ENCODE data around the gene SCYL1.

Gene SCYL1

DNA sequence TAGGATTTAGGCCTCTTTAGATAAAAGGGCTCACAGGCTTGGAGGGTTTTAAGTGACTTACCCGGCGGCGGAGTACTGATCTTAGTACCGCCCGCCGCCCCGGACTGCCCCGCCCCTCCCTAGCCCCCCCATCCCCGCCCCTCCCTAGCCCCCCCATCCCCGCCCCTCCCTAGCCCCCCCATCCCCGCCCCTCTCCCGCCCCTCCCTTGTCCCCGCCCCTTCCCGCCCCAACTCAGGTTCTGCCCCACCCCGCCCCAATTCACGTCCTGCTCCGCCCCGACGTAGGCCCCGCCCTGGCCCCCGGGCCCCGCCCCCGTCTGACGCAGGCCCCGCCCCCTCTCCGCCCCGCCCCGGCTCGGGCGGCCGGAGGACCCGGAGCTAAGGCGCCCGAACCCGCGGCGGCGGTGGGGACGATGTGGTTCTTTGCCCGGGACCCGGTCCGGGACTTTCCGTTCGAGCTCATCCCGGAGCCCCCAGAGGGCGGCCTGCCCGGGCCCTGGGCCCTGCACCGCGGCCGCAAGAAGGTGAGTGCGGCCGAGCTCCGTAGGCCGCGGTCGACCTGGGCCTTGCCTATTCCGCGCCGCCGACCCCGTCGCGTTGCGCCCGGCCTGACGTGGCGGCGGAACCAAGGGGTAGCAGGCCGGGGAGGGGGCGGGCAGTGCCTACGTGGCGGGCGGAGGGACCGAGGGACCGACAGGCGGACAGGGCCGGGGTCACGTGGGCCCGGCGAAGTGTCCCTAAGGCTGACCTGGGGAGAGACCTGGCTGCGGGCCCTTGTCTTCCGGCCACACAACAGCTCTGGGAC, at the start of gene SCYL1:
TSS of gene SCYL1 (plus strand) at position 343 of the 805 bp plus-strand sequence. CDS start at position 414, 71 bp downstream.
- DNase-seq, result no peak

DNA sequence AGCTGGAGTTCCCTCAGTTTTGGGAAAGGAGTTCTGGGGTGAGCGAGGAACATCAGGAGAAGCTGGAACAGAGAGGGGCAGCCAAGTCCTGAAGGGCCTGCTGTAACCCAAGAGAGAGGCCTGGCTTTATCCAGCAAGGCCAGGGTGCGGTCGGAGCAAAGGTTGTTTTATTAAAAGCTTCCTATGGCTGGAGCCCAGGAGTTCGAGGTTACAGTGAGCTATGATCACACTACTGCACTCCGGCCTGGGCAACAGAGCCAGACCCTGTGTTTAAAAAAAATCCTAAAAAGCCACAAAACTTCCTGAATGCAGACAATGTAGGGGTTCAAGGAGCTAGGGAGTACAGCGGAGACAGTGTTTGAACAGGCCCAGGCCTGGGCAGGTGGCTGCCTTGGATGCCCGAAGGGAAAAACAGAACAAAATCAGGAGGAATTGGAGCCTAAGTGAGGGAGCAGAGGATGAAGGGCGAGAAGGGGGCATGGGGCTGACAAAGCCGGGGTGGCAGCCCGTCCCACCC, 48.2 kb upstream of the SCYL1 start:
- DNase-seq, result no peak

DNA sequence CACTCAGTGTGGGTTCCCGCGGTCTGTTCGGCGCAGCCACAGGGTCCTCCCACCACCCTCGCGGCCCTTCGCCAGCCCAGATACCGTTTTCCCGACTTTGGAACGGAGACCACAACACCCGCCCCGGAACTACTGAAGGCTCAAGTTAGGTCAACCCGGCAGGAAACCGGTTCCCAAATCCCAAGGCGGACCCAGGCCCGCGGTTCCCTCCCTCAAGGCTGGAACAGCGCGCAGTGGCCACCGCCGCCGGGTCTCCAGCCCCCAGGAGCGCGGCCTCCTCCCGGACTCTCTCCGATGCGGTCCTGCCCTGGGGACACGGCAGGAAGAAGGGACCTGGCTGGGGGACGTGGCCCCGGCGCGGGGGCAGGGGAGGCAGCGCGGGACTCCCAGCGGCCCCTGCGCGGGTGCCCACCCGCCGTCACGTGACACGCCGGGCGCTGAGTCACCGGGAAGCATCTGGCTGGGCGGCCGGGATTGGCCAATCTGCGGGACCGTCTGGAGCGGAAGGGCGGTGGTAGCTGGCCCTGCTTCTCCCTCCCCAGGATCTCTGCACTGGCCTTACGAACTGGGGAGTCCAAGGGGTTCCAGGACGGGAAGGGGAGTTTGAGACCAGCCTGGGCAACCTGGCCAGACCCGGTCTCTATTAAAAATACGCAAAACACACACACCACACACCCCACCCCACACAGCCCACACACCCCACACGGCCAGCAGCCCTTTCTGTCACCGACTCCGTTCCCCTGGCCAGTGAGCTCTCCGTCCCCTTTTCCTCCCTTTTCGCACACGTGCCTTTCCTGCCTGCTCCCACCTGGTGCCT, 47.5 kb upstream of the SCYL1 start:
- DNase-seq, result peak; percentile 90

DNA sequence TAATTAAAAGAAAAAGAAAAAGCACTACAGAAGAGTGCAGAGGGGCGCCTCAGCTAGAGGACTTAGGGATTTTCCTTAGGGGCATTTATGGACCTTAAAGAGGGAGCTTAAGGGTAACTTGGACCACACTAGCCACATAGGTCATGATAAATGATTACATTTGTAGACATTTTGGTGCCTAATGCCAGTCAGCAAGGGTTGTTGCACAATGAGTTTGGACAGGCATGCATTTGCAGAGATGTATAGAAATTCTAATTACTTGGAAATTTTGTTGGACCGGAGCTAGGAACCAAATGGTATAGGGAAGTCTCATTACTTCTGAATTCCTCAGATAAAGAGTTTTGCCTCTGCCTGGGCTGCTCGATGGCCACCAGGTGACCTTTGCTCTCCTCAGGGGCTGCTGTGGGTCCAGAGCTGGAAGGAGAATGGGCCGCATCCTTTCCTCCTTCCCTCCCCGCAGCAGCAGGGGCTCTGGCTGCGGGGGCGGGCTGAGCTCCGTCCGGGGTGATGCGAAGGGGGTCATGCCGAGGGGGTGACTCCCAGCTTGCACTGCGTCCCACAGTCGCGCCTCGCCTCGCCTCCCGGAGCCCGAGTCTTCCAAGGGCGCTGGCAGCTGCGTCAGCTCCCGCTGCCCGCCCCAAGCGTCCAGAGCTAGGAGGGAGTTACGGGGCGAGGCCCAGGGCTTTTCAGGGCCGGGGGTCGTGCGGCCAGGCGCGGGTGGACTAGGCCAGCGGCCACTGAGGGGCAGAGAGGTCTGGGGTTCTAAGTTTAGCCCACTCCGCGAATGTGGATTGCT, 46.3 kb upstream of the SCYL1 start:
- no peak for DNase-seq

- DNase-seq, result no peak
Observed at GRCh38 chr11:65479184-65480145, 45.4 kb upstream of the SCYL1 start.

GRCh38 chr11:65482306-65482850, 42.5 kb upstream of the SCYL1 start:
- DNase-seq, result no peak

DNA sequence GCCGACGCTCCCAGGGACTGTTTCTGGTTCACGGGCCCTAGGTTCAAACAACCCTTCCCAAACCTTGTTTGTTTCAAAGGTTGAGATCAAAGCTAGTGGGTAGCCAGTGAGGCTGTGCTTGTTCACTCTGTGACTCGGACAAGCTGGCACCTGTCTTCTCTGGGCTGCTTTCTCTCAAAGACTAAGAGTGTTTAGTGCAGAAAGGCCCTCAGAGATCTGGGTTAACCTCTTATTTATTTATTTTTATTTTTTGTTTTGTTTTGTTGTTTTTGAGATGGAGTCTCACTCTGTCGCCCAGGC, 39.0 kb upstream of the SCYL1 start:
- no peak for DNase-seq

DNA sequence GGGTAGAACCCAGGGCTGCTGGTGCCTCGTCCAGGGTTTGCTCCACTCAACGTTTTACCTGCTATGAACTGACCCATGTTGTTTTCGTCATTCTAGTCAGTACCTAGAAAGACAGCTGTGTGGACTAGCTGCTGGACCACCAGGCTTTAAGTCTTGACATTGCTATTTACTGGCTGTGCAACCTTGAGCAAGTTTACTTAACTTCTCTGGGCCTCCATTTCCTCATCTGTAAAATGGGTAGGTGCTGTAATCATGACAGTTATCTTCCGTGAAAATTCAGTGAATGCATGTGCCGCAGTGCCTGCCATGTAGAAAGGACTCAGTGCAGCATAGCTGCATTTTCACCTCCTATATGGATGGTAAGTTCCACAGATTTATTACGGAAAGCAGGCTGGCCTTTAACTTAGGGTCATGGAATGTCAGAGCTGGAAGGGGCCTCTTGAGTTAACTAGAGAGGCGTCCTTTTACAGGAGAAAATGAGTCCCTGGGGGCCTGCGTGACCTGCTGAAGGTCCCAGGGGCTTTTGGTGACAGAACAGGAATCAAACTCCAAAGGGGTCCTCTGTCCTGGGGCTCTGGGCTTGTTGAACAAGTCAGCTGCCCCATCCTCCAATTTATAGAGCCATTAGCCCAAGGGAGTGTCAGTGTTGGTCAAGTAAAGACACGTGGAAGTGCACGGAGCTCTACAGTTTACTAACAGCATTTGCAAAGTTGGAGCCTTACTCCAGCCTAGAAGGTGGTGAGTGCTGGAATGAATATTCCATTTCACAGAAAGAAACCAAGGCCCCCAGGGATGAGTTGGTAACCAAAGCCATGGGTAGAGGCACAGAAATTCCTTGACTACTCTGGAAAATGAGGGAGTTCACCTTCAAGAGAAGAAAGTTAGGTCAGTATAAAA, 38.1 kb upstream of the SCYL1 start:
- DNase-seq, result no peak

DNA sequence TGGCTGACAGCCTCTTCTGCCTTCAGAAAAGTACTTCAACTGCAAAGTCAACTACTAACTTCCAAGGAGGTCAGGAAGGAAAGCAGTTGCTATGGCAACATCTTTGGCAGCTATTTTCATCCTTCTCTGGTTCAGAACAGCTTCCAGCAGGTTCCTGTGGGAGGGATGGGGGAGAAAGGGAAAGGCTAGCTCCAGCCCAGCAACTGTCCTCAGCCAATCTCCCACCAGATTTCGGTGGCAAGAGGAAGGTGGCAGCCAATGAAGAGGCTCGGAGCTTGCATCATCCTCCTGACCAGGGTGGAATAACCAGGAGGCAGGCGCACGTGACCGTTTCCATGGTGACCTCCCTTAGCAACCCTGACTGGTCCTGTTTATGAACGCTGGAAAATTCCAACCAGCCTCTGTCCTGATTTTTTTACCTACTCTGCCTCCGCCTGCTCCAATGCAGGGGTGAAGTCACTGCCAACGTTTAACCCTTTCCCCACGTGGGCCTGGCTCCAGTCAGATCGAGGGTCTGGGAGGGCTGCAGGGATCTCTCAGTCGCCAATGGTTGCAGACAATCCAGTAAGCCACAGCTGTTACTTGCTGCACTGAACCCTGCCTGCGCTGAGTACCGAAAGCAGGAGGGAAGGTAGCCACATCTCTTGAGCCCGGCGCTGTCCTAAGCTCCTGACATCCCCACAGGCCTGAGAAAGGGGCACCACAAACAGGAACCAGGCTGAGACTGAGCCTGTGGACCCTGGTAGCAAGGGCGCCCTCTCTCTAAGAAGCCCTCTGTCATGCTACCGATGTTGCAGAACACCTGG, 37.2 kb upstream of the SCYL1 start:
- DNase-seq, result peak; percentile 95

DNA sequence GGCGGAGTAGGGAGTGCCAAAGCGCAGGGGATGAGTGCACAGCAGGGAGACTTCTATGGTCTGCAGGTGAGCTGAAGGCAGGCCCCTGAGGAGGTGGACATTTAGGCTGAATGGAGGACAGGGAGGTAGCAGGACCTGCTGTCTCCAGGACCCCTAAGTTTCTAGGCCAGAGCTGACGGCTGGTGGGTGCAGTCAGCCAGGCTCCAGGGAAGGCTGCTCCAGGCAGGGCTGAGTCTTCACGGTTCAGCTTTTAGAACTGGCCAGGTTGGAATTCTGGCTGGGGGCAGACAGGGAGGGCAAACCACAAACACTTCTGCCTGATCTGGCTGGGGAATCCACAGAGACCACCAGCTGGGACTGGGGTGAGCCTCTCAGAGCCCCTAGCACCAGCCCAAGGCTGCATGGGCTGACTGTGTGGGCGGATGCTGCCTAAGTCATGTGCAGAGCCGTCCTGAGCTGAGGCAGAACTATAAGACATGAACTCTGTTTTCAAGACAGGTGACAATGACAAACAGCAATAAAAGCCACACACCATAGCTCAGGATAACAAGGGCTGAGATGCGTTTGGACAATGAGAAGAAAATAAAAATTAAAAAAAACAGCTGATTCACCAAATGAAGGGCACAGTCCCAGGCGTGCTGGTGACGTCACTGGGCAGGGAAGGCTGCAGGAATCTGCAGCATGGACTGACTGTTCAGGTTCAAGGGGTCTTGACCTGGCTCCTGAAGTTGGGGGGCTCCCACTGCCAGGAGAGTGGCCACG, 36.4 kb upstream of the SCYL1 start:
- no peak for DNase-seq

DNA sequence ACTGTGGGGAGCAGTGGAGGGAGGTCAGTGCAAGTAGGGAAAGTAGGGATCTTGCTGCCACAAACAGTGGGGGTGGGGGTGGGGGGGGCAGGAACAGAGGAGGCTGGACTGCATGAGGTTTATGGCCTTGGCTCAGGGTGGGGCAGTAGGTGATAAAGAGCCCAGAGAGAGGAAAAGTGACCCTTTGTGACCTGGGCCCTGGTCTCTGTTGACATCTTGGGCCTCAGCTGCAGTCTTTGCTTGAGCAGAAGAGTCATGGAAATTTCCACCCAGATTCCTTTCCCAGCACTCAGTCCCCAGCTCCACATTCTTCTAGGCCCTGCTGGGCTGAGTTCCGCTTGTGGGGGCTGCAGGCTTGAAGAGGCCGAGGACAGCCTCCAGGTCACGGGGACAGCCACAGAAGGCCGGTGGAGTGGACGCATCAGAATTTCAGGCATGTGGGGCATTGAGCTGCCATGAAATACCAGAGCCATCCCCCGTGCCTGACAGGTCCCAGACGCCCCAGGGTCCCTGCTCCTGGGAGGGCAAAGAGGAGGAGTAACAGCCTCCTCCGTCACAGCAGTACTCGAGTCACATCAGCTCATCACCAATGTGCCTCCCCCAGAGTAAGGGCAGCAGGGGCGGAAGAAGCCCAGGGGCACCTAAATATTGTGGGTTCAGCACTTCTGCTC, 35.7 kb upstream of the SCYL1 start:
- DNase-seq, result no peak

- DNase-seq, result no peak
Observed at GRCh38 chr11:65489706-65490320, 35.1 kb upstream of the SCYL1 start.

DNA sequence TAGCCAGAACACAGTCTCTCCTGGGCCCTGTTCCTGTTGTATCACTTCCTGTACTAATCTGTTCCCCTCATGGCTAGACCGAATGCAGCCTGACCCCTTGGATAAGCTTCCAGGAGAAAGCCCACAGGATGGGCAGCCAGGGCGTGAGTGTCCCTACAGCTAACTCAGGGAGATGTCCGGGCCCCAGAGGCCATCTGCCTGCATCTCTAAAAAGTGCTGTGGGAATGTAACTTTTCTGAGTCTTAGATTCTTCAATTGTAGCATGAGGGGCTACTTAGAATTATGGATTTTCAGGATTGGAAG, 33.8 kb upstream of the SCYL1 start:
- DNase-seq, result no peak

- DNase-seq, result peak; percentile 88
Observed at GRCh38 chr11:65491614-65492386, 33.1 kb upstream of the SCYL1 start.

DNA sequence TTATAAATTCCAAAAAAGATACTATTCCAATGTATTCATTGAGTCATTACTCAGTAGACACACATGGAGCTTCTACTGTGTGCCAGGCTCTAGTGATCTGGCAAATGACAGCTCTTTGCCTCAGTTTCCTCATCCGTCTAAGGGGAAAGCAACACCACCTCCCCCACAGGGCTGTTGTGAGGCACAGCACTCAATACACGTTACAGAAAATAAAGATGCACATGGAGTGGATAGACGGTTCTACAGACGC, 32.6 kb upstream of the SCYL1 start:
- no peak for DNase-seq

DNA sequence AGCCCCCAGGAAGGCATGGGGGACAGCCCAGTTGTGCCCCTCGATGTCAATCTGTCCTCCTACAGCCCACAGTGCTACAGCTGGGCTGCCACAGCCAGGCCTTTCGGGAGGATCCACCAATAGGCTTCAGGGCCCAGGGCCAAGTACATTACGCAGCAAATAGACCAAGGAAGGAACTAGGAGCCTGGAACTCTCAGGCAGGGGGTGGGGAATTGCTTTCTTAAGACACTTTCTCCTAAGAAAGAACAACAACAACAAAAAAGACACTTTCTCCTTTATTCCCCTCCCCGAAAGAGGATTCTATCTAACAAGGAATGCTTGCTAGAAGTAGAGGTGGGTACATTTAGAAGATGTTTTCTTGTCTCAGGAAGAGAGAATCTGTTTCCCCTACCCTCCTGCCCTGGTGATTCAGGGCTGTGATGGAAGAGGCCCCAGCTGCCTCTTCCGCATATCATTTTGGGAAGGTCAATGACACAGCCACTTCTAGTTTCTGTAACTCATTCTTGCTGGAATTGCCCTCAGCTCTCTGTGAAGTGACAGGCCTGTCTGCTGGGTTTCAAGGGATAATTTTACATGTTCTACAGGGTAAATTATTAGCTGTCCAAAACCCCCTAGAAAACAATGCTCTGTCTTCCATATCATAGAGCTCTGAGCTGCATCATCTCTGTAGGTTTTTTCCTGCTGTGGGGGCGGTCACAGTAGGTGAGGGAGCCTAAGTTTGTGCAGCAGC, 32.1 kb upstream of the SCYL1 start:
- peak; percentile 82 for DNase-seq

Data from MV-4-11 (cell line).